ENCODE data around the gene PANK4. TPM values are rescaled to one million over a fixed set of nuclear protein-coding genes. Genes with fewer than 3 reads are reported as not detected.

Gene PANK4
- total and polyA plus RNA-seq, 4 donors, result 6.2 to 26.8 (median 12.6) TPM

GRCh38 chr1:2534687-2535441 is 8.5 kb upstream of the PANK4 start:
- H3K4me3 ChIP-seq (ENCODE audit: low read depth in 1 of 3, low read length in 3 of 3), result no peak overlapping the region
- WGBS, result 45% methylated on average over 18 of the region's 18 CpGs
- TF ChIP-seq HNF4A (conservative IDR thresholded peaks at IDR 0.05), result no peak
- TF ChIP-seq TAF1 (conservative IDR thresholded peaks at IDR 0.05), result no peak
- TF ChIP-seq HNF4G (IDR thresholded peaks at IDR 0.05), result no peak
- no peak overlapping the region for H3K27ac ChIP-seq (ENCODE audit: low read depth in 1 of 2, low read length in 2 of 2)
- no peaks in the 10 kb centered on the region for H3K36me3 ChIP-seq (ENCODE audit: control insufficient read depth in 4 of 4, insufficient read depth in 3 of 4, low read depth in 1 of 4, low read length in 3 of 4)
- H3K27me3 ChIP-seq (ENCODE audit: control insufficient read depth in 4 of 4, insufficient read depth in 4 of 4, low read length in 3 of 4), result no peaks in the 10 kb centered on the region
- peaks cover 5 to 26% (median 12%) of the 10 kb centered on the region in 4 donors for H3K4me1 ChIP-seq (ENCODE audit: control insufficient read depth in 4 of 4, insufficient read depth in 4 of 4, low read length in 3 of 4)
- H3K9me3 ChIP-seq (ENCODE audit: control insufficient read depth in 4 of 4, low read length in 3 of 4), result no peaks in the 10 kb centered on the region
- H3K9ac ChIP-seq (ENCODE audit: low read depth in 1 of 2, low read length in 2 of 2), result no peak overlapping the region
- DNase-seq (ENCODE audit: low spot score), result no peak

GRCh38 chr1:2534315-2534686 is 7.9 kb upstream of the PANK4 start:
- WGBS, result 54% methylated on average over 7 of the region's 7 CpGs
- Histone ChIP-seq H3K27me3 (ENCODE audit: control insufficient read depth in 4 of 4, insufficient read depth in 4 of 4, low read length in 3 of 4) (no peaks in the 10 kb centered on the region), H3K4me1 (ENCODE audit: control insufficient read depth in 4 of 4, insufficient read depth in 4 of 4, low read length in 3 of 4) (peaks cover 5 to 28% (median 15%) of the 10 kb centered on the region in 4 donors), H3K27ac (ENCODE audit: low read depth in 1 of 2, low read length in 2 of 2) (no peak overlapping the region), H3K4me3 (ENCODE audit: low read depth in 1 of 3, low read length in 3 of 3) (no peak overlapping the region), H3K9ac (ENCODE audit: low read depth in 1 of 2, low read length in 2 of 2) (no peak overlapping the region), H3K9me3 (ENCODE audit: control insufficient read depth in 4 of 4, low read length in 3 of 4) (no peaks in the 10 kb centered on the region), H3K36me3 (ENCODE audit: control insufficient read depth in 4 of 4, insufficient read depth in 3 of 4, low read depth in 1 of 4, low read length in 3 of 4) (no peaks in the 10 kb centered on the region)
- TF ChIP-seq FOXA1 (IDR thresholded peaks at IDR 0.05), result no peak
- TF ChIP-seq JUND (IDR thresholded peaks at IDR 0.05), result no peak
- no peak for TF ChIP-seq REST (IDR thresholded peaks at IDR 0.05)
- TF ChIP-seq YY1 (IDR thresholded peaks at IDR 0.05), result no peak
- no peak for TF ChIP-seq HNF4G (IDR thresholded peaks at IDR 0.05)
- no peak for TF ChIP-seq RXRA (IDR thresholded peaks at IDR 0.05)
- TF ChIP-seq NR2F2 (IDR thresholded peaks at IDR 0.05), result no peak
- TF ChIP-seq SP1 (IDR thresholded peaks at IDR 0.05), result no peak
- TF ChIP-seq EGR1 (IDR thresholded peaks at IDR 0.05; ENCODE audit: low read depth in 2 of 2), result no peak
- no peak for TF ChIP-seq HNF4A (conservative IDR thresholded peaks at IDR 0.05)
- TF ChIP-seq CTCF (IDR thresholded peaks at IDR 0.05; ENCODE audit: low read depth, low read length, missing input control), result no peak
- no peak for TF ChIP-seq ATF3 (IDR thresholded peaks at IDR 0.05)
- TF ChIP-seq FOXA2 (IDR thresholded peaks at IDR 0.05), result no peak
- no peak for TF ChIP-seq TAF1 (conservative IDR thresholded peaks at IDR 0.05)
- TF ChIP-seq ZBTB33 (IDR thresholded peaks at IDR 0.05), result no peak
- no peak for DNase-seq (ENCODE audit: low spot score)

Data from liver (tissue), 9 donors.